ENCODE results near the gene SELENON. TPM values are rescaled to one million over a fixed set of nuclear protein-coding genes. Genes with fewer than 3 reads are reported as not detected.
A peak's percentile ranks its signal among the peaks of the same experiment; 100 is the strongest.

Gene SELENON
- polyA plus RNA-seq, 1 of the 3 experiments (the other 2 are of a cell fraction) = 56.2 TPM

GRCh38 chr1:25802915-25803314 lies 2.9 kb downstream of the SELENON start:
- DNase-seq = peak; percentile 53
- no peak overlapping the region for H3K9ac ChIP-seq
- ChIA-PET CTCF (interaction anchor here (0.6 to 2.2 kb wide), 6 partner anchors 29 to 194 kb away, joined by 3 to 14 read pairs (median 4); no protein-coding TSS in a partner anchor), POLR2A (no interaction called here)
- H3K27me3 ChIP-seq (ENCODE audit: insufficient read depth) = no peaks in the 10 kb centered on the region
- H3K4me1 ChIP-seq (ENCODE audit: control insufficient read depth in 1 of 2, insufficient read depth in 2 of 2, low read depth in 1 of 2, low read length in 1 of 2) = peaks cover 0 to 40% of the 10 kb centered on the region in 2 experiments; a peak in 3 of 4 replicates
- 71% methylated on average over 6 of the region's 6 CpGs for WGBS (ENCODE audit: low lambda C conversion rate)
- peaks cover 24% of the 10 kb centered on the region; the same call in 1 of the 2 replicates for H3K79me2 ChIP-seq (ENCODE audit: insufficient read depth)
- no peaks in the 10 kb centered on the region for H3K9me3 ChIP-seq
- H3F3A ChIP-seq (replicated peaks; ENCODE audit: insufficient read depth) = peaks cover 13% of the 10 kb centered on the region
- H3K36me3 ChIP-seq (replicated peaks in 1 of 2; ENCODE audit: control insufficient read depth in 1 of 2, insufficient read depth in 2 of 2, low read length in 1 of 2) = peaks cover 3 to 19% of the 10 kb centered on the region in 2 experiments
- H3K9me2 ChIP-seq = no peaks in the 10 kb centered on the region
- no peak overlapping the region for H3K4me3 ChIP-seq (ENCODE audit: low read depth in 2 of 2, low read length in 1 of 2)
- no peaks in the 10 kb centered on the region for H4K20me1 ChIP-seq (ENCODE audit: insufficient read depth)
- TF ChIP-seq GATA2 (CRISPR knock-in tag; IDR thresholded peaks at IDR 0.05) (peak; percentile 58), RAD21 (IDR thresholded peaks at IDR 0.05; ENCODE audit: low read length) (peak; percentile 36; the same call in 1 of the 2 replicates), USF1 (IDR thresholded peaks at IDR 0.05; ENCODE audit: borderline replicate concordance, low read depth) (no peak), YY1 (IDR thresholded peaks at IDR 0.05; ENCODE audit: low read depth) (no peak)
- no peak overlapping the region for H2AFZ ChIP-seq (ENCODE audit: low read depth)
- no peak overlapping the region for H3K27ac ChIP-seq (ENCODE audit: low read depth in 2 of 2, low read length in 1 of 2)
- H3K4me2 ChIP-seq = 0 out of 2 replicates have a peak overlapping the region, but pooled peaks have one; percentile 2

- H2AFZ ChIP-seq (ENCODE audit: low read depth) = no peak overlapping the region
- TF ChIP-seq RFX5 (IDR thresholded peaks at IDR 0.05; ENCODE audit: low read length) = no peak
- TF ChIP-seq NFIC (IDR thresholded peaks at IDR 0.05; ENCODE audit: borderline replicate concordance) = no peak
- no peak for TF ChIP-seq RXRA (IDR thresholded peaks at IDR 0.05; ENCODE audit: borderline replicate concordance, low read depth)
- TF ChIP-seq FOSL2 (IDR thresholded peaks at IDR 0.05; ENCODE audit: borderline replicate concordance, low read depth) = no peak
- TF ChIP-seq IRF3 (IDR thresholded peaks at IDR 0.05; ENCODE audit: low read depth, low read length) = no peak
- no peak for TF ChIP-seq JUND (IDR thresholded peaks at IDR 0.05)
- TF ChIP-seq RCOR1 (IDR thresholded peaks at IDR 0.05; ENCODE audit: low read length) = no peak
- TF ChIP-seq SMC3 (IDR thresholded peaks at IDR 0.05; ENCODE audit: low read depth, low read length) = no peak
- TF ChIP-seq YY1 (IDR thresholded peaks at IDR 0.05; ENCODE audit: low read depth) = no peak
- no peak for TF ChIP-seq POLR2AphosphoS5 (IDR thresholded peaks at IDR 0.05; ENCODE audit: low read depth, low read length)
- TF ChIP-seq ELF1 (IDR thresholded peaks at IDR 0.05) = no peak
- TF ChIP-seq REST (IDR thresholded peaks at IDR 0.05; ENCODE audit: low read depth, low read length) = no peak
- no peak for TF ChIP-seq NRF1 (IDR thresholded peaks at IDR 0.05; ENCODE audit: low read depth, low read length)
- no peak for TF ChIP-seq MXI1 (IDR thresholded peaks at IDR 0.05; ENCODE audit: low read depth, low read length)
- no peak for TF ChIP-seq FOXJ3 (CRISPR knock-in tag; IDR thresholded peaks at IDR 0.05)
- TF ChIP-seq MEF2A (IDR thresholded peaks at IDR 0.05; ENCODE audit: borderline replicate concordance, low read depth) = no peak
- TF ChIP-seq MAX (IDR thresholded peaks at IDR 0.05; ENCODE audit: low read depth) = no peak
- H3K9me3 ChIP-seq = no peaks in the 10 kb centered on the region
- CTCF ChIA-PET = interaction anchor here (0.7 to 2.2 kb wide), 5 partner anchors 29 to 231 kb away, joined by 3 to 14 read pairs (median 4); no protein-coding TSS in a partner anchor
- no peak overlapping the region for H3K9ac ChIP-seq
- peaks cover 0 to 40% of the 10 kb centered on the region in 2 experiments; a peak in 3 of 4 replicates for H3K4me1 ChIP-seq (ENCODE audit: control insufficient read depth in 1 of 2, insufficient read depth in 2 of 2, low read depth in 1 of 2, low read length in 1 of 2)
- no peak overlapping the region for H3K27ac ChIP-seq (ENCODE audit: low read depth in 2 of 2, low read length in 1 of 2)
- WGBS (ENCODE audit: low lambda C conversion rate) = 93% methylated on average over 1 of the region's 1 CpG
- H3F3A ChIP-seq (replicated peaks; ENCODE audit: insufficient read depth) = peaks cover 13% of the 10 kb centered on the region
- H4K20me1 ChIP-seq (ENCODE audit: insufficient read depth) = no peaks in the 10 kb centered on the region
- POLR2A ChIA-PET = no interaction called here
- H3K36me3 ChIP-seq (replicated peaks in 1 of 2; ENCODE audit: control insufficient read depth in 1 of 2, insufficient read depth in 2 of 2, low read length in 1 of 2) = peaks cover 3 to 21% of the 10 kb centered on the region in 2 experiments
- no peaks in the 10 kb centered on the region for H3K27me3 ChIP-seq (ENCODE audit: insufficient read depth)
- no peaks in the 10 kb centered on the region for H3K9me2 ChIP-seq
- H3K79me2 ChIP-seq (ENCODE audit: insufficient read depth) = peaks cover 24% of the 10 kb centered on the region; the same call in 1 of the 2 replicates
- H3K4me2 ChIP-seq = 0 out of 2 replicates have a peak overlapping the region, but pooled peaks have one; percentile 2
- DNase-seq = no peak
- H3K4me3 ChIP-seq (ENCODE audit: low read depth in 2 of 2, low read length in 1 of 2) = no peak overlapping the region
These were observed 3.4 kb downstream of the SELENON start for GRCh38 chr1:25803368-25803767.

Measured in SK-N-SH (cell line).